Daoy (cell line): Measurements from ENCODE around the gene SOS1. TPM values are rescaled to one million over a fixed set of nuclear protein-coding genes. Genes with fewer than 3 reads are reported as not detected.
A peak's percentile ranks its signal among the peaks of the same experiment; 100 is the strongest.
"Not testable (repeated sequence)": the region's sequence is repeated elsewhere in the genome, so short reads cannot be mapped to it uniquely, and the experiment has no call there.

Experiments used
- DNase-seq: peaks from one replicate; pipeline ENCODE4 v3.0.0-alpha.2; 2015; ENCODE audit warnings: low read depth
- total RNA-seq: library from RNA; depleted of rRNA; stranded (reverse); fragments of >200 nt; shearing (Covaris generic); gene quantifications from 2 replicates; pipeline ENCODE4 v1.2.3, GENCODE V29; 2014

Gene SOS1
- total RNA-seq, 1 experiment from 2014 or later = 6.6 TPM

GRCh38 chr2:38971377-38971776, 149.5 kb downstream of the SOS1 start:
- DNase-seq = no peak

- no peak for DNase-seq
Measured at GRCh38 chr2:38968021-38968420, 152.8 kb downstream of the SOS1 start.

- no peak for DNase-seq
Measured at GRCh38 chr2:38966678-38967077, 154.2 kb downstream of the SOS1 start.

GRCh38 chr2:38966006-38966405, 154.8 kb downstream of the SOS1 start:
- no peak for DNase-seq

DNA sequence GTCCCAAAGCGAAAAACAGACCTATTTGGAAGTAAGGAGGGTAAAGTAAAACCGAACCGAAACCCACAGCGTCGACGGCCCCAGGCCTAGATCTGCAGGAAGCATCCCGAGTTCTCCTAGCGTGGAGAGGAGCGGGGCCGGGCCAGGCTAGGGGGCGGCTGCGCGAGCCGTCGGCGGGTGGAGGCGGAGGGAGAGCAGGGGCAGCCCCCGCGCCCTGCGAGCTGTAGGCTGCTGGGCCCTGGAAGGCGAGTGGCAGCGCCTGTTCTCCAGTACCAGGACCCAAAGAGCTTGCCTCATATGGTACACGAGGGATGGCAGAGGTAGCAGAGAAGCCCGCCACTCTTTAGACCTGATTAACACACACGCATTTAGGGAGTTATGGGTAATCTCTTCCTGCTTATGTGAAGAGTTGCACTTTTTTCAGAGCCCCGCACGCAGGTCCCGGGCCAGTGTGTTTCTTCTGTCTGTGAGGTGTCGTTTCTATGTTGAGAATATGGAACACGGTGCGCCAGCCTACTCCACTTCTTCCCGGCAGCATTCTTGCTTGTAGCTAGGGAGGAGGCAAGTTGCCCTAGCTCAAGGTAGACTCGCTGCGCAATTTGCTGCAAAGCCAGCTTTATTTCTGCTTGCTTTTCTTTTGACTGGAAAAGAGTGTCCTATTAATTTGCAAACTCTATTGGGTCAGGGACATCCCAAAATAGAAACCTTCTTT, 160.1 kb downstream of the SOS1 start:
- no peak for DNase-seq

- no peak for DNase-seq
Measured at GRCh38 chr2:38959938-38960608, 160.8 kb downstream of the SOS1 start.

DNA sequence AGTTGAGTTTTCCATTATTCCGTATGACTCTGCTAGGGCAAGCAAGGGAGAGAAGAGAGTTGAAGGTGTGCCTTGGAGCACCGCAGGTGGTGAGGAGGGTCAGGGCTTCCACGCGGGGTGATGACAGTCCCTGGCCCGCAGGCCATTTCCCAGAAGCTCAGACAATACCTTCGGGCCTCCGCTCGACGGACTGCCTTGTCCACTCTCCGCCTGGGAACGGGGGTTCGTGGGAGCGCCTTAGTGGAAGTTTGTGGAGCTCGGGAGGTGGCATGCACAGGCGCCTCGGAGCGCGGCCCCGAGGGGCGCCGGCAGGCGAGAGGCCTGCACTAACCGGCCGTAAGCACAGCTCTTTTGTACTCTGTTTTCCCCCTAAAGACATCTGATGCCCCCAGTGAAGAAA, 161.4 kb downstream of the SOS1 start:
- no peak for DNase-seq

DNA sequence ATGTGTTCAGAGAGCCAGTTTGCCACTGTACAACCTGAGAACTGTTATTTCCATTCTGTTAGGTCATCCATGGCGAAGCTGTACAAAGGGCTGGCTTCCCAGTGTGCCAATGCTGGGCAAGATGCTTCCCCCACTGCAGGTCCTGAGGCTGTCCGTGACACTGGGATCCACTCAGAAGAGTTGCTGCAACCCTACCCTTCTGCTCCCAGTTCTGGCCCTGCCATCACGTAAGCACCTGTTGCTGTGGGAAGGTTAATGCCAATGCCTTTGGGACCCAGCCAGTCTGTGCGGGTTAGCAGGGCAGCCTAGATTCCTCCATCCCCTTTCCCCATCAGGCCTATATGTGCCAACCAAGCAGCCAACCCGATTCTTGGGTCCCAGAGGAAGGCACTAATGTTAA, 162.9 kb downstream of the SOS1 start:
- no peak for DNase-seq

- no peak for DNase-seq
Measured at GRCh38 chr2:38951766-38952165, 169.1 kb downstream of the SOS1 start.

DNA sequence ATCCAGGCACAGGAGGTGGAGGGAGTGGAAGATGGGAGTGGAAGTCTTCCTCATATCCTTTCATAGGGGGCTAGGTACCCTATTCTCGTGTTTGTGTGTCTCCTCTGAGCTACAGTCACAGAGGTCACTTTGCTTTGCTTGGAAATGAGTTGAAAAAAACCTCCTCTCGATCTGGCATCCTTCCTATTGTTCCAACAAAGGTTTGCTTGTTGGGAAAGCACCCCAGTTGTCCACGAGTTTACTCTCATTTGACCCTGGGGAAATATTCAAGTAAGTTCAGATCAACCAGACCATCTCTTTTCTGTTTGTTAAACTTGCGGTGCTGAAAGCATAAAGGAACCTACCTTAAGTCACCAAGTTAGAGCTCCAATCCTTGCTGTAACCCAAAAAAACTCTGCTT, 171.9 kb downstream of the SOS1 start:
- DNase-seq = no peak

DNA sequence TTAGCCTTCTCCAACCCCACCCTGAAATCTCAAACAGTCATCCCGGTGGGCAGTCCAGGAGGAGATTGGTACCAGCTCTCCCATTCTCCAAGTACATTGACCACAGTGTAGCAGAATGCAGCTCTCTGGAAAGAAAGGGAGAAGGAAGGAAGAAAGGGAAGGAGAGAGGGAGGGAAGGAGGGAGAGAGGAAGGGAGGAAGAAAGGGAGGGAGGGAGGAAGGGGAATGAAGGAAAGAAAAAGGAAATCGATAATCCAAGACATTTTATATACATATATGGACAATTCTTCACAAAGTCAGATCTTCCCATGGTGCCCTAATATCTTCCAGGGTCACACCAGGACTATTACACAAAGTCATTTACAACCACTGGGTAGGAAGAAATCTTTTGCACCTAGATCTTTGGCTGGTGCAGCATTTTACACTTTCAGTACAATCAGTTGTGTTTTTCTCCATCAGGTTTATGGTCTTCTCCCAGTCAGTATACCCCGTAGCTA, 172.4 kb downstream of the SOS1 start:
- no peak for DNase-seq

- peak; percentile 86 for DNase-seq
Measured at GRCh38 chr2:38947241-38948239, 173.3 kb downstream of the SOS1 start.

DNA sequence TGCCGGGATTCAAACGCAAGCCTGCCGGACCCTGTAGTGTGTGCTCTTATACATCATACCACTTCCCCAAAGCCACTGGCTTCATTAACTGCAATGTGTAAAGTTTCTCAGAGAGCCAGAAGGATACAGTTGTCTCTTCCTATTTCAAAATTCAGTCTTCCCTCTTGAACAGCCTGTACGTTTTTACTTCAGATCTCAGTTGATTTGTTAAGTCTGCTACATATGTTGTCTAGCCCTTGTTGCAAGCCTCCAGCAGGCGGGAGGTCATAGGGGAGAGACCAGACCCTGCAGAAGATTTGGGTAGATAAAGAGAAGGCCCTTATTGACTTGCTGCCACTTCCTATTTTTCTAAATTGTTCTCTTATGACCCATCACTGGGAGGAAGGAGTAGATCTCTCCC, 174.9 kb downstream of the SOS1 start:
- DNase-seq = no peak

DNA sequence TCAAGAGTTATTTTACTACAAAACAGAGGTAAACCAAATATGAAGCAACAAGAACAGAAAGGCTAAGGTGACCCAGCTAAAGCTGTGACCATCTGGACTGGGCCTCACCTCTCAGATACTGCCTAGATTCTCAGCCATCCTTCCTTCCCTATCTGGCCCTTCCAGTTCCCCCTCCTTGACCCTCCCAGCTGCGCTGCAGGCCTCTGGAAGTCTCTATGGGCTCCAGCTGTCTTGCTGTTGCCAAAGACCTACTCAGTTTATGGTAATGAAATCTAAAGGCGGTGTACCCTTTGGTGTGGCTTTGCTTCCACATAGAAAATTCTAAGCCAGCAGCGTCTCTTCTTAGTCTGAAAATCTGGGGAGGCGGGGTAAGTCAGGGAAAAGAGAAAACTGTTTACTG, 175.5 kb downstream of the SOS1 start:
- DNase-seq = no peak

- no peak for DNase-seq
Measured at GRCh38 chr2:38943784-38944183, 177.1 kb downstream of the SOS1 start.

- DNase-seq = no peak
Measured at GRCh38 chr2:38940746-38941145, 180.1 kb downstream of the SOS1 start.

DNA sequence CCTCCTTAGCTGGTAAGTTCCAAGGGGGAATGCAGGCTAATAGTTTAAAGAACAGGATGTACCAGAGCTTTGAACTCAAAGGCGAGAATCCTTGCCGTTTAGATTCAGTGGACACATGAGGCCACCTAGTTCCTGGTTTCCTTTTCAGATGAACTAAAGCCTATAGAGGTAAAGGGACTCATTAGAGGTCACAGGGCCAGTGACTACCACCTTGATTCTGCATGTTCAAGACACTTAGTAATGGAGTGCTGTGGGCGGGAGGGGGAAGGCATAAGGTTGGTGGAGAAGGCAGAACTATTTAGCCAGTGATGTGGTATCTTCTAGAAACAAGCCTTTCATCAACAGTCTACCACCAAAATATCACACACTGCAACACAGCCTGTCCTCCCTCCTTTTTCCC, 183.3 kb downstream of the SOS1 start:
- no peak for DNase-seq

DNA sequence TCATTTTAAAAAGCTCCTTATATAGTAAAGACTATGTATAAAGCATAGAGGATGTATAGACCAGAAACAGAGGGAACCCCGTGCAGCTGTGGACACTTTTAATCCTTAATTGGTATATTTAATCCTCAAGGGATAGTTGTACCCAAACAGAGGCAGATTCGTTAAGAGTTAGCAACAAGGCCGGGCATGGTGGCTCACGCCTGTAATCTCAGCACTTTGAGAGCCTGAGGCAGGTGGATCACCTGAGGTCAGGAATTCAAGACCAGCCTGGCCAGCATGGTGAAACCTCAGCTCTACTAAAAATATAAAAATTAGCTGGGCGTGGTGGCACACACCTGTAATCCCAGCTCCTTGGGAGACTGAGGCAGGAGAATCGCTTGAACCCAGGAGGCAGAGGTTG, 184.3 kb downstream of the SOS1 start:
- DNase-seq = not testable (repeated sequence)

- DNase-seq = no peak
Measured at GRCh38 chr2:38935568-38936172, 185.2 kb downstream of the SOS1 start.

- DNase-seq = no peak
Measured at GRCh38 chr2:38934742-38935141, 186.1 kb downstream of the SOS1 start.

- no peak for DNase-seq
Measured at GRCh38 chr2:38933653-38934052, 187.2 kb downstream of the SOS1 start.

GRCh38 chr2:38932586-38932985, 188.3 kb downstream of the SOS1 start:
- no peak for DNase-seq
